Upper lobe of left lung (tissue), 6 donors: ENCODE measurements around the gene ITGBL1. TPM values are rescaled to one million over a fixed set of nuclear protein-coding genes. Genes with fewer than 3 reads are reported as not detected.
"Not testable (repeated sequence)": the region's sequence is repeated elsewhere in the genome, so short reads cannot be mapped to it uniquely, and the experiment has no call there.

Experiments used
- ATAC-seq, 2 donors: fragments of 200-7000 bp; cut with Tn5 transposase; one replicate each; pipeline ENCODE4 v1.9.1; 2022; ENCODE audit warnings: mild to moderate bottlenecking in 2 of 2, moderate library complexity in 2 of 2; ENCODE audit not compliant: low FRiP score in 2 of 2
- DNase-seq, 2 donors: peaks; one replicate each; pipeline ENCODE4 v3.0.0-alpha.2; 2019 to 2020
- H3K27ac ChIP-seq, 4 donors: fragments of 200-600 bp; sonication (generic); one replicate each; pipeline ENCODE4 v1.5.1; 2016 to 2019
- H3K27me3 ChIP-seq, 4 donors: fragments of 200-600 bp; sonication (generic); one replicate each; pipeline ENCODE4 v1.5.1; 2017 to 2019
- H3K36me3 ChIP-seq, 4 donors: fragments of 200-600 bp; sonication (generic); one replicate each; pipeline ENCODE4 v1.5.1; 2016 to 2019
- H3K4me1 ChIP-seq, 4 donors: fragments of 200-600 bp; sonication (generic); one replicate each; pipeline ENCODE4 v1.5.1; 2018 to 2019
- H3K4me3 ChIP-seq, 4 donors: fragments of 200-600 bp; sonication (generic); one replicate each; pipeline ENCODE4 v1.5.1; 2017 to 2019; ENCODE audit warnings: mild to moderate bottlenecking in 2 of 4, moderate library complexity in 1 of 4
- H3K9me3 ChIP-seq, 4 donors: fragments of 200-600 bp; sonication (generic); one replicate each; pipeline ENCODE4 v1.5.1; 2018 to 2019
- EP300 ChIP-seq, 4 donors: sonication (generic); formaldehyde crosslinking; IDR thresholded peaks; one replicate each; pipeline ENCODE4 v1.5.1; 2017; ENCODE audit warnings: antibody characterized with exemption in 4 of 4, control low read depth in 2 of 4
- POLR2A ChIP-seq, 4 donors: fragments of 450-650 bp; IDR thresholded peaks; one replicate each; pipeline ENCODE4 v1.5.1; 2016 to 2017; ENCODE audit warnings: antibody characterized with exemption in 4 of 4, mild to moderate bottlenecking in 2 of 4
- POLR2AphosphoS5 ChIP-seq, 2 donors: sonication (generic); formaldehyde crosslinking; IDR thresholded peaks; one replicate each; pipeline ENCODE4 v1.5.1; 2017; ENCODE audit warnings: antibody characterized with exemption in 2 of 2
- WGBS, 2 donors: methylation state at CpG; one replicate each; pipeline ENCODE4 v1.1.5; 2017 to 2018; 5-methylcytosine and 5-hydroxymethylcytosine counted together
- total RNA-seq, 6 donors: library from RNA; depleted of rRNA in 4 of 6; stranded (reverse); fragments of >200 nt in 4 of 6; gene quantifications; one replicate each; pipeline versions ENCODE4 v1.1.0 to v1.2.1, GENCODE V29; 2016 to 2021
- TF ChIP-seq, protein P1 (sequence below), 6 experiments: fragments of 450-650 bp in 4 of 6; fragments of 200-600 bp in 2 of 6; sonication (generic) in 2 of 6; IDR thresholded peaks; one replicate each; pipeline ENCODE4 v1.5.1; 2016 to 2019; ENCODE audit warnings: antibody characterized with exemption in 6 of 6
- donor health status: DM: no; HTN: no; CAD: no; lungs with moderate emphysema.
- donor health status: DM: no; HTN: yes; CAD: no; lungs with severe emphysema.

Gene ITGBL1
- total RNA-seq, 6 donors from 2014 or later, result 5.2 to 51.9 (median 21.9) TPM

DNA sequence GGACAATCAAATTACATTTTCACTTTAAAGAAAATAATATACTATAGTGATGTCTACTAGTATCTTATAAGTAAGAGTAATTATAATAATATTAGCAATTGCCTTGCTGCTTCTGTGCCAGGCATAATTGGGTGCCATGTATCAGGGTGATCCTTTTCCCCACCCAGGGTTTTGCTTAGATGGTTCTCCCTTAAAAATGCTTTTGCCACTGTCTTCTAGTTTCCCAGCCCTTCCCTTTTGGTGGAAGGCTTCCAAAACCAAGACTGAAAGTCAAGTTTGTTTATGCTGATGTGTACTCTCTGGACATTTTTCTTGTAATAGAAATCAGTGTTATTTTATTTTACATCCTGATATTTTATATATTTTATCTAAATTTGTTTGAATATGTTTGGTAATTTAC lies 77.8 kb downstream of the ITGBL1 start:
- no peaks in the 10 kb centered on the region for H3K27me3 ChIP-seq
- no peaks in the 10 kb centered on the region for H3K9me3 ChIP-seq
- no peak overlapping the region for H3K27ac ChIP-seq
- TF ChIP-seq POLR2A (IDR thresholded peaks at IDR 0.05) (no peak), POLR2AphosphoS5 (IDR thresholded peaks at IDR 0.05) (no peak), EP300 (IDR thresholded peaks at IDR 0.05) (no peak)
- TF ChIP-seq, protein P1, sequence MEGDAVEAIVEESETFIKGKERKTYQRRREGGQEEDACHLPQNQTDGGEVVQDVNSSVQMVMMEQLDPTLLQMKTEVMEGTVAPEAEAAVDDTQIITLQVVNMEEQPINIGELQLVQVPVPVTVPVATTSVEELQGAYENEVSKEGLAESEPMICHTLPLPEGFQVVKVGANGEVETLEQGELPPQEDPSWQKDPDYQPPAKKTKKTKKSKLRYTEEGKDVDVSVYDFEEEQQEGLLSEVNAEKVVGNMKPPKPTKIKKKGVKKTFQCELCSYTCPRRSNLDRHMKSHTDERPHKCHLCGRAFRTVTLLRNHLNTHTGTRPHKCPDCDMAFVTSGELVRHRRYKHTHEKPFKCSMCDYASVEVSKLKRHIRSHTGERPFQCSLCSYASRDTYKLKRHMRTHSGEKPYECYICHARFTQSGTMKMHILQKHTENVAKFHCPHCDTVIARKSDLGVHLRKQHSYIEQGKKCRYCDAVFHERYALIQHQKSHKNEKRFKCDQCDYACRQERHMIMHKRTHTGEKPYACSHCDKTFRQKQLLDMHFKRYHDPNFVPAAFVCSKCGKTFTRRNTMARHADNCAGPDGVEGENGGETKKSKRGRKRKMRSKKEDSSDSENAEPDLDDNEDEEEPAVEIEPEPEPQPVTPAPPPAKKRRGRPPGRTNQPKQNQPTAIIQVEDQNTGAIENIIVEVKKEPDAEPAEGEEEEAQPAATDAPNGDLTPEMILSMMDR (IDR thresholded peaks at IDR 0.05), result no peak
- no peak overlapping the region for H3K4me3 ChIP-seq
- ATAC-seq, result no peak
- H3K36me3 ChIP-seq, result no peaks in the 10 kb centered on the region
- DNase-seq, result no peak
- no peaks in the 10 kb centered on the region for H3K4me1 ChIP-seq

- Histone ChIP-seq H3K9me3 (no peaks in the 10 kb centered on the region), H3K4me1 (no peaks in the 10 kb centered on the region), H3K27me3 (no peaks in the 10 kb centered on the region), H3K36me3 (no peaks in the 10 kb centered on the region), H3K27ac (no peak overlapping the region), H3K4me3 (no peak overlapping the region)
- TF ChIP-seq POLR2AphosphoS5 (IDR thresholded peaks at IDR 0.05), result no peak
- no peak for TF ChIP-seq POLR2A (IDR thresholded peaks at IDR 0.05)
- TF ChIP-seq, protein P1 (IDR thresholded peaks at IDR 0.05), result no peak
- TF ChIP-seq EP300 (IDR thresholded peaks at IDR 0.05), result no peak
- ATAC-seq (no peak), DNase-seq (no peak)
- 90 to 91% methylated on average over 1 of the region's 1 CpG for WGBS, 2 donors
Measured at GRCh38 chr13:101535192-101535746, 82.8 kb downstream of the ITGBL1 start.

- Histone ChIP-seq H3K27me3 (no peaks in the 10 kb centered on the region), H3K27ac (no peak overlapping the region), H3K36me3 (no peaks in the 10 kb centered on the region), H3K9me3 (no peaks in the 10 kb centered on the region), H3K4me3 (no peak overlapping the region), H3K4me1 (no peaks in the 10 kb centered on the region)
- no peak for TF ChIP-seq POLR2AphosphoS5 (IDR thresholded peaks at IDR 0.05)
- 63 to 68% methylated on average over 3 of the region's 3 CpGs for WGBS, 2 donors
- no peak for ATAC-seq
- DNase-seq, result no peak
Measured at GRCh38 chr13:101536079-101536478, 83.6 kb downstream of the ITGBL1 start.

- not testable (repeated sequence) for ATAC-seq, DNase-seq, H3K27me3 ChIP-seq, H3K4me3 ChIP-seq, H3K9me3 ChIP-seq, H3K27ac ChIP-seq, H3K4me1 ChIP-seq, H3K36me3 ChIP-seq
- WGBS, 2 donors, result 83 to 94% methylated on average over 7 to 11 of the region's 11 CpGs
Measured at GRCh38 chr13:101544544-101544943, 92.1 kb downstream of the ITGBL1 start.

DNA sequence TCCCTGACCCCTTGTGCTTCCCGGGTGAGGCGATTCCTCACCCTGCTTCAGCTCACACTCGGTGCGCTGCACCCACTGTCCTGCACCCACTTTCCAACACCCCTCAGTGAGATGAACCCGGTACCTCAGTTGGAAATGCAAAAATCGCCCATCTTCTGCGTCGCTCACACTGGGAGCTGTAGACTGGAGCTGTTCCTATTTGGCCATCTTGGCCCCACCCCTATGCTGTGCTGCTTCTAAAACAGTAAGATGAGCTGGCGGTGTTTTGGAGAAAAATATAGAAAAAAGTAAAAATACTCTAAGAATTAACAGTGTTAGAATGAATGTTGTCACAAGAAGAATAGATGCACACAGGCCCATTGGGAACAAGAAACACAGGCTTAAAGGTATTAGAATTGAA lies 92.5 kb downstream of the ITGBL1 start:
- Histone ChIP-seq H3K27ac (no peak overlapping the region), H3K4me3 (no peak overlapping the region), H3K4me1 (no peaks in the 10 kb centered on the region), H3K9me3 (no peaks in the 10 kb centered on the region), H3K36me3 (no peaks in the 10 kb centered on the region), H3K27me3 (no peaks in the 10 kb centered on the region)
- DNase-seq, result no peak
- TF ChIP-seq, protein P1 (IDR thresholded peaks at IDR 0.05), result no peak
- TF ChIP-seq POLR2AphosphoS5 (IDR thresholded peaks at IDR 0.05) (no peak), EP300 (IDR thresholded peaks at IDR 0.05) (no peak), POLR2A (IDR thresholded peaks at IDR 0.05) (no peak)
- no peak for ATAC-seq
- 96% methylated on average over 9 of the region's 9 CpGs for WGBS, 2 donors

DNA sequence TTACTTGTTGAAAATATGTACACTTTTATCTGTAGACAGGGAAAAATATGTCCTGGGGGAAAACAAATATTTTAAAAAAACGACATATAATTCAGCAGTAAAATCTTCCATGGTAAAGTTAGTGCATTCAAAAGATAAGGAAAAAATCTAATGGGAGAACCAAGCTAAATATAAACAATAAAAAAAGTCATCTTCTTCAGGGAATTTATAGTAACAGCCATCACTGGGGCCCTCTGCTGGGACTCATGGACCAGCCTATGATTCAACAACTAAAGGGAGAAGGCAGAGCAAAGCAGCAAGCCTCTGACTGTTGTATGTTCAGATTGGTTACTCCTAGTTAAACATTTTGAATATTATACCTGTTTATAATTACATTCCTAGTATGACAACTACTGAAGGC lies 93.0 kb downstream of the ITGBL1 start:
- no peak for TF ChIP-seq POLR2AphosphoS5 (IDR thresholded peaks at IDR 0.05)
- TF ChIP-seq EP300 (IDR thresholded peaks at IDR 0.05), result no peak
- TF ChIP-seq, protein P1 (IDR thresholded peaks at IDR 0.05), result no peak
- TF ChIP-seq POLR2A (IDR thresholded peaks at IDR 0.05), result no peak

More for the DNA sequence above, 93.0 kb downstream of the ITGBL1 start:
- ATAC-seq (no peak), DNase-seq (no peak)
- Histone ChIP-seq H3K27me3 (no peaks in the 10 kb centered on the region), H3K4me3 (no peak overlapping the region), H3K4me1 (no peaks in the 10 kb centered on the region), H3K27ac (no peak overlapping the region), H3K36me3 (no peaks in the 10 kb centered on the region), H3K9me3 (no peaks in the 10 kb centered on the region)
- 56 to 74% methylated on average over 1 of the region's 1 CpG for WGBS, 2 donors
